SK-N-SH (cell line): ENCODE data around the gene SPON2. TPM values are rescaled to one million over a fixed set of nuclear protein-coding genes. Genes with fewer than 3 reads are reported as not detected.

Source experiments
- CTCF ChIA-PET: fragments of 300-600, 350-600 bp; formaldehyde crosslinking; extraction: SDS; loops from one replicate; lab custom pipeline; 2021; lab: Yijun Ruan, JAX
- POLR2A ChIA-PET: fragments of 350-600 bp; sonication (Branson Sonifier 250); formaldehyde crosslinking; extraction: SDS; loops from one replicate; lab custom pipeline; 2020; ENCODE audit warnings: antibody characterized with exemption, inconsistent platforms; lab: Yijun Ruan, JAX
- DNase-seq: peaks from one replicate; pipeline ENCODE4 v3.0.0; 2012
- H2AFZ ChIP-seq: fragments of 200-600 bp; sonication (generic); 2 replicates; pipeline ENCODE4 v1.8.1; 2016; ENCODE audit warnings: antibody characterized with exemption, mild to moderate bottlenecking, low read depth
- H3F3A ChIP-seq: fragments of 200-600 bp; sonication (generic); replicated peaks from 2 replicates; pipeline ENCODE3; 2016; ENCODE audit warnings: antibody characterized with exemption, mild to moderate bottlenecking; ENCODE audit not compliant: insufficient read depth
- H3K27ac ChIP-seq, 2 experiments: fragments of 200-500 bp in 1 of 2; fragments of 200-600 bp in 1 of 2; sonication (Bioruptor generic) in 1 of 2; sonication (generic), shearing (Covaris generic) in 1 of 2; 2 replicates each; pipeline versions ENCODE4 v1.5.1 to v1.6.1; 2014 to 2016; ENCODE audit warnings: low read depth in 2 of 2, inconsistent platforms in 1 of 2, low read length in 1 of 2, mild to moderate bottlenecking in 1 of 2, mixed read lengths in 1 of 2
- H3K27me3 ChIP-seq: fragments of 200-600 bp; sonication (generic), shearing (Covaris generic); 2 replicates; pipeline ENCODE4 v1.6.1; 2016; ENCODE audit warnings: mixed run types; ENCODE audit not compliant: insufficient read depth
- H3K36me3 ChIP-seq, 2 experiments: fragments of 200-500 bp in 1 of 2; fragments of 200-600 bp in 1 of 2; sonication (Bioruptor generic) in 1 of 2; sonication (generic) in 1 of 2; replicated peaks in 1 of 2; 2 replicates each; pipeline versions ENCODE3 to v1.5.1; 2014 to 2016; ENCODE audit warnings: low read length in 1 of 2, mild to moderate bottlenecking in 1 of 2; ENCODE audit not compliant: insufficient read depth in 2 of 2, control insufficient read depth in 1 of 2
- H3K4me1 ChIP-seq, 2 experiments: fragments of 200-500 bp in 1 of 2; fragments of 200-600 bp in 1 of 2; sonication (Bioruptor generic) in 1 of 2; sonication (generic), shearing (Covaris generic) in 1 of 2; 2 replicates each; pipeline versions ENCODE4 v1.5.1 to v1.6.1; 2014 to 2016; ENCODE audit warnings: low read depth in 1 of 2, low read length in 1 of 2, mixed run types in 1 of 2; ENCODE audit not compliant: insufficient read depth in 2 of 2, control insufficient read depth in 1 of 2
- H3K4me2 ChIP-seq: fragments of 200-600 bp; sonication (generic), shearing (Covaris generic); 2 replicates; pipeline ENCODE4 v1.6.1; 2017; ENCODE audit warnings: mixed run types
- H3K4me3 ChIP-seq, 2 experiments: fragments of 200-500 bp in 1 of 2; fragments of 200-600 bp in 1 of 2; sonication (Bioruptor generic) in 1 of 2; sonication (generic), shearing (Covaris generic) in 1 of 2; 2 replicates each; pipeline versions ENCODE4 v1.5.1 to v1.8.1; 2014 to 2016; ENCODE audit warnings: low read depth in 2 of 2, inconsistent platforms in 1 of 2, low read length in 1 of 2, mild to moderate bottlenecking in 1 of 2, mixed read lengths in 1 of 2, moderate library complexity in 1 of 2
- H3K79me2 ChIP-seq: fragments of 200-600 bp; sonication (generic); 2 replicates; pipeline ENCODE4 v1.8.1; 2017; ENCODE audit warnings: mild to moderate bottlenecking; ENCODE audit not compliant: insufficient read depth
- H3K9ac ChIP-seq: fragments of 200-600 bp; sonication (generic); 2 replicates; pipeline ENCODE4 v1.6.1; 2017; ENCODE audit warnings: mixed run types
- H3K9me2 ChIP-seq: fragments of 200-600 bp; sonication (generic); 2 replicates; pipeline ENCODE4 v1.6.1; 2017; ENCODE audit warnings: mixed run types
- H3K9me3 ChIP-seq: fragments of 200-600 bp; sonication (generic); 2 replicates; pipeline ENCODE4 v1.6.1; 2017; ENCODE audit warnings: mixed run types, mild to moderate bottlenecking, moderate library complexity
- H4K20me1 ChIP-seq: fragments of 200-600 bp; sonication (generic); 2 replicates; pipeline ENCODE4 v1.6.1; 2017; ENCODE audit warnings: mild to moderate bottlenecking, mixed run types; ENCODE audit not compliant: insufficient read depth
- ELF1 ChIP-seq: IDR thresholded peaks from 2 replicates; pipeline ENCODE4 v1.4.0; 2012
- EZH2phosphoT487 ChIP-seq: fragments of 200-600 bp; sonication (generic); IDR thresholded peaks from 2 replicates; pipeline ENCODE4 v1.6.1; 2017; ENCODE audit warnings: low read depth, mixed run types, mild to moderate bottlenecking, antibody characterized with exemption, moderate library complexity, borderline replicate concordance
- FOXJ3 ChIP-seq: sonication (generic); formaldehyde crosslinking; IDR thresholded peaks from 2 replicates; pipeline ENCODE4 v1.5.1; 2020; ENCODE audit warnings: mild to moderate bottlenecking, missing genetic modification reagents
- FOXM1 ChIP-seq: IDR thresholded peaks from 2 replicates; pipeline ENCODE4 v1.4.0; 2012; ENCODE audit warnings: low read depth, mild to moderate bottlenecking
- MXI1 ChIP-seq: IDR thresholded peaks from 2 replicates; pipeline ENCODE4 v1.6.1; 2012; ENCODE audit warnings: mild to moderate bottlenecking, low read depth, low read length, improper control_type of control experiment
- NFIC ChIP-seq: IDR thresholded peaks from 2 replicates; pipeline ENCODE4 v1.4.0; 2012; ENCODE audit warnings: borderline replicate concordance
- POLR2AphosphoS5 ChIP-seq: IDR thresholded peaks from 2 replicates; pipeline ENCODE4 v1.6.1; 2012; ENCODE audit warnings: low read depth, low read length
- RAD21 ChIP-seq: IDR thresholded peaks from 2 replicates; pipeline ENCODE4 v1.6.1; 2012; ENCODE audit warnings: mild to moderate bottlenecking, low read length
- RCOR1 ChIP-seq: fragments of 150-350 bp; IDR thresholded peaks from 2 replicates; pipeline ENCODE4 v1.6.1; 2017; ENCODE audit warnings: antibody characterized with exemption, low read length
- RFX5 ChIP-seq: IDR thresholded peaks from 2 replicates; pipeline ENCODE4 v1.6.1; 2012; ENCODE audit warnings: mild to moderate bottlenecking, improper control_type of control experiment, low read length
- RXRA ChIP-seq: IDR thresholded peaks from 2 replicates; pipeline ENCODE4 v1.4.0; 2012; ENCODE audit warnings: low read depth, mild to moderate bottlenecking, borderline replicate concordance
- SIN3A ChIP-seq: IDR thresholded peaks from 2 replicates; pipeline ENCODE4 v1.6.1; 2012; ENCODE audit warnings: low read depth, mild to moderate bottlenecking, low read length, moderate library complexity, borderline replicate concordance
- TAF1 ChIP-seq: IDR thresholded peaks from 2 replicates; pipeline ENCODE4 v1.6.1; 2012; ENCODE audit warnings: low read depth, mild to moderate bottlenecking, low read length, moderate library complexity, borderline replicate concordance
- TCF12 ChIP-seq: IDR thresholded peaks from 2 replicates; pipeline ENCODE4 v1.4.0; 2012
- TEAD4 ChIP-seq: IDR thresholded peaks from 2 replicates; pipeline ENCODE4 v1.4.0; 2012; ENCODE audit warnings: mild to moderate bottlenecking, borderline replicate concordance; ENCODE audit not compliant: insufficient read depth
- WGBS: methylation state at CpG from one replicate; pipeline ENCODE4 v1.1.6; 2017; ENCODE audit warnings: low lambda C conversion rate; 5-methylcytosine and 5-hydroxymethylcytosine counted together
- polyA plus RNA-seq, 3 experiments: library from polyadenylated mRNA; depleted of rRNA; stranded (reverse); fragments of >200 nt; gene quantifications; 2 replicates each; pipeline ENCODE4 v1.2.3, GENCODE V29; 2012
- TF ChIP-seq, protein P1 (sequence below): IDR thresholded peaks from 2 replicates; pipeline ENCODE4 v1.4.0; 2012; ENCODE audit warnings: low read depth
- TF ChIP-seq, protein P2 (sequence below): IDR thresholded peaks from 2 replicates; pipeline ENCODE4 v1.6.1; 2012; ENCODE audit warnings: mild to moderate bottlenecking, low read depth, low read length, moderate library complexity
- TF ChIP-seq, protein P3 (sequence below): fragments of 150-350 bp; IDR thresholded peaks from 2 replicates; pipeline ENCODE4 v1.6.1; 2016; ENCODE audit warnings: mild to moderate bottlenecking, low read depth, low read length
- TF ChIP-seq, protein P4 (sequence below): fragments of 150-350 bp; IDR thresholded peaks from 2 replicates; pipeline ENCODE4 v1.6.1; 2017; ENCODE audit warnings: antibody characterized with exemption, low read length, low read depth, borderline replicate concordance
- TF ChIP-seq, protein P5 (sequence below): IDR thresholded peaks from 2 replicates; pipeline ENCODE4; 2012
- TF ChIP-seq, protein P6 (sequence below): fragments of 200-600 bp; sonication (generic); IDR thresholded peaks from 2 replicates; pipeline ENCODE4 v1.6.1; 2017; ENCODE audit warnings: antibody characterized with exemption, mild to moderate bottlenecking, moderate library complexity
- TF ChIP-seq, protein P7 (sequence below): IDR thresholded peaks from 2 replicates; pipeline ENCODE4 v1.4.0; 2012; ENCODE audit warnings: low read depth, borderline replicate concordance

Gene SPON2
- polyA plus RNA-seq, 1 of the 3 experiments (the other 2 are of a cell fraction): 11.4 TPM

DNA sequence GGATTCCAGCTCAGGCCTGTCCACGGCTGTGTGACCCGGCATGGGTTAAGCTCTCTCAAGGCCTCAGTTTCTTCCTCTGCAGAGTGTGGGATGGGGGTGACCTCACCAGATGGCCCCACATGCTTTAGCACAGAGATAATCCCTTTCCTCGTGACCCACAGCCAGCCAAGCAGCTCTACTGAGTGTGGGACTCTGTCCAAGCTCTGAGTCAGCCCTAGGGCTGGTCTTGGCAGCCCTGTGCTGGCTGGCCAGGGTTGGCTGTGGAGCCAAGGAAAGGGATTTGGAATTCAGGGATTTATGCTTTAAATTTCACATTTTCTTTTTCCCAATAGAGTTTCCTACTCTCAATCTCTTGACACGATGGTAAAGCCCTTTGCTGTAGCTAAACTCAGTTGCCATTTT, 19.7 kb upstream of the SPON2 start:
- Histone ChIP-seq H3F3A (peaks cover 18% of the 10 kb centered on the region), H3K27me3 (no peaks in the 10 kb centered on the region), H3K4me2 (peak overlapping the region; percentile 51; the same call in 1 of the 2 replicates), H3K9me3 (no peaks in the 10 kb centered on the region), H3K9ac (peak overlapping the region; percentile 51; the same call in 1 of the 2 replicates), H3K79me2 (no peaks in the 10 kb centered on the region), H4K20me1 (no peaks in the 10 kb centered on the region), H3K4me3 (no peak overlapping the region; a peak in 1 of 4 replicates), H3K27ac (peak overlapping the region; percentile 80 to 89), H3K9me2 (no peaks in the 10 kb centered on the region), H2AFZ (peak overlapping the region; percentile 64; the same call in 1 of the 2 replicates), H3K4me1 (peaks cover 14 to 28% of the 10 kb centered on the region in 2 experiments; a peak in 3 of 4 replicates), H3K36me3 (peaks cover 0 to 3% of the 10 kb centered on the region in 2 experiments)
- DNase-seq: peak; percentile 57
- 0% methylated on average over 1 of the region's 4 CpGs for WGBS
- CTCF ChIA-PET: interaction anchor here (0.6 to 1.3 kb wide), 4 partner anchors 24 to 154 kb away, joined by 3 read pairs; no protein-coding TSS in a partner anchor
- POLR2A ChIA-PET: interaction anchor here (0.6 to 1.0 kb wide), 3 partner anchors 8 to 13 kb away, joined by 3 read pairs; no protein-coding TSS in a partner anchor
- TF ChIP-seq, protein P1, sequence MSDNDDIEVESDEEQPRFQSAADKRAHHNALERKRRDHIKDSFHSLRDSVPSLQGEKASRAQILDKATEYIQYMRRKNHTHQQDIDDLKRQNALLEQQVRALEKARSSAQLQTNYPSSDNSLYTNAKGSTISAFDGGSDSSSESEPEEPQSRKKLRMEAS: peak; percentile 95
- 0 out of 2 replicates have a peak, but pooled peaks have one; percentile 9 for TF ChIP-seq TEAD4
- TF ChIP-seq, protein P2, sequence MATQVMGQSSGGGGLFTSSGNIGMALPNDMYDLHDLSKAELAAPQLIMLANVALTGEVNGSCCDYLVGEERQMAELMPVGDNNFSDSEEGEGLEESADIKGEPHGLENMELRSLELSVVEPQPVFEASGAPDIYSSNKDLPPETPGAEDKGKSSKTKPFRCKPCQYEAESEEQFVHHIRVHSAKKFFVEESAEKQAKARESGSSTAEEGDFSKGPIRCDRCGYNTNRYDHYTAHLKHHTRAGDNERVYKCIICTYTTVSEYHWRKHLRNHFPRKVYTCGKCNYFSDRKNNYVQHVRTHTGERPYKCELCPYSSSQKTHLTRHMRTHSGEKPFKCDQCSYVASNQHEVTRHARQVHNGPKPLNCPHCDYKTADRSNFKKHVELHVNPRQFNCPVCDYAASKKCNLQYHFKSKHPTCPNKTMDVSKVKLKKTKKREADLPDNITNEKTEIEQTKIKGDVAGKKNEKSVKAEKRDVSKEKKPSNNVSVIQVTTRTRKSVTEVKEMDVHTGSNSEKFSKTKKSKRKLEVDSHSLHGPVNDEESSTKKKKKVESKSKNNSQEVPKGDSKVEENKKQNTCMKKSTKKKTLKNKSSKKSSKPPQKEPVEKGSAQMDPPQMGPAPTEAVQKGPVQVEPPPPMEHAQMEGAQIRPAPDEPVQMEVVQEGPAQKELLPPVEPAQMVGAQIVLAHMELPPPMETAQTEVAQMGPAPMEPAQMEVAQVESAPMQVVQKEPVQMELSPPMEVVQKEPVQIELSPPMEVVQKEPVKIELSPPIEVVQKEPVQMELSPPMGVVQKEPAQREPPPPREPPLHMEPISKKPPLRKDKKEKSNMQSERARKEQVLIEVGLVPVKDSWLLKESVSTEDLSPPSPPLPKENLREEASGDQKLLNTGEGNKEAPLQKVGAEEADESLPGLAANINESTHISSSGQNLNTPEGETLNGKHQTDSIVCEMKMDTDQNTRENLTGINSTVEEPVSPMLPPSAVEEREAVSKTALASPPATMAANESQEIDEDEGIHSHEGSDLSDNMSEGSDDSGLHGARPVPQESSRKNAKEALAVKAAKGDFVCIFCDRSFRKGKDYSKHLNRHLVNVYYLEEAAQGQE: no peak
- peak; percentile 98 for TF ChIP-seq NFIC
- TF ChIP-seq, protein P3, sequence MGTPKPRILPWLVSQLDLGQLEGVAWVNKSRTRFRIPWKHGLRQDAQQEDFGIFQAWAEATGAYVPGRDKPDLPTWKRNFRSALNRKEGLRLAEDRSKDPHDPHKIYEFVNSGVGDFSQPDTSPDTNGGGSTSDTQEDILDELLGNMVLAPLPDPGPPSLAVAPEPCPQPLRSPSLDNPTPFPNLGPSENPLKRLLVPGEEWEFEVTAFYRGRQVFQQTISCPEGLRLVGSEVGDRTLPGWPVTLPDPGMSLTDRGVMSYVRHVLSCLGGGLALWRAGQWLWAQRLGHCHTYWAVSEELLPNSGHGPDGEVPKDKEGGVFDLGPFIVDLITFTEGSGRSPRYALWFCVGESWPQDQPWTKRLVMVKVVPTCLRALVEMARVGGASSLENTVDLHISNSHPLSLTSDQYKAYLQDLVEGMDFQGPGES: no peak
- TF ChIP-seq TAF1: no peak
- TF ChIP-seq, protein P4, sequence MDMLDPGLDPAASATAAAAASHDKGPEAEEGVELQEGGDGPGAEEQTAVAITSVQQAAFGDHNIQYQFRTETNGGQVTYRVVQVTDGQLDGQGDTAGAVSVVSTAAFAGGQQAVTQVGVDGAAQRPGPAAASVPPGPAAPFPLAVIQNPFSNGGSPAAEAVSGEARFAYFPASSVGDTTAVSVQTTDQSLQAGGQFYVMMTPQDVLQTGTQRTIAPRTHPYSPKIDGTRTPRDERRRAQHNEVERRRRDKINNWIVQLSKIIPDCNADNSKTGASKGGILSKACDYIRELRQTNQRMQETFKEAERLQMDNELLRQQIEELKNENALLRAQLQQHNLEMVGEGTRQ: no peak
- TF ChIP-seq POLR2AphosphoS5: peak; percentile 22; the same call in 1 of the 2 replicates
- TF ChIP-seq RCOR1: 0 out of 2 replicates have a peak, but pooled peaks have one; percentile 31
- TF ChIP-seq, protein P5, sequence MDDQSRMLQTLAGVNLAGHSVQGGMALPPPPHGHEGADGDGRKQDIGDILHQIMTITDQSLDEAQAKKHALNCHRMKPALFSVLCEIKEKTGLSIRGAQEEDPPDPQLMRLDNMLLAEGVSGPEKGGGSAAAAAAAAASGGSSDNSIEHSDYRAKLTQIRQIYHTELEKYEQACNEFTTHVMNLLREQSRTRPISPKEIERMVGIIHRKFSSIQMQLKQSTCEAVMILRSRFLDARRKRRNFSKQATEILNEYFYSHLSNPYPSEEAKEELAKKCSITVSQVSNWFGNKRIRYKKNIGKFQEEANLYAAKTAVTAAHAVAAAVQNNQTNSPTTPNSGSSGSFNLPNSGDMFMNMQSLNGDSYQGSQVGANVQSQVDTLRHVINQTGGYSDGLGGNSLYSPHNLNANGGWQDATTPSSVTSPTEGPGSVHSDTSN: peak; percentile 15; the same call in 1 of the 2 replicates
- no peak for TF ChIP-seq MXI1
- TF ChIP-seq ELF1: no peak
- TF ChIP-seq SIN3A: 0 out of 2 replicates have a peak, but pooled peaks have one; percentile 20
- TF ChIP-seq, protein P6, sequence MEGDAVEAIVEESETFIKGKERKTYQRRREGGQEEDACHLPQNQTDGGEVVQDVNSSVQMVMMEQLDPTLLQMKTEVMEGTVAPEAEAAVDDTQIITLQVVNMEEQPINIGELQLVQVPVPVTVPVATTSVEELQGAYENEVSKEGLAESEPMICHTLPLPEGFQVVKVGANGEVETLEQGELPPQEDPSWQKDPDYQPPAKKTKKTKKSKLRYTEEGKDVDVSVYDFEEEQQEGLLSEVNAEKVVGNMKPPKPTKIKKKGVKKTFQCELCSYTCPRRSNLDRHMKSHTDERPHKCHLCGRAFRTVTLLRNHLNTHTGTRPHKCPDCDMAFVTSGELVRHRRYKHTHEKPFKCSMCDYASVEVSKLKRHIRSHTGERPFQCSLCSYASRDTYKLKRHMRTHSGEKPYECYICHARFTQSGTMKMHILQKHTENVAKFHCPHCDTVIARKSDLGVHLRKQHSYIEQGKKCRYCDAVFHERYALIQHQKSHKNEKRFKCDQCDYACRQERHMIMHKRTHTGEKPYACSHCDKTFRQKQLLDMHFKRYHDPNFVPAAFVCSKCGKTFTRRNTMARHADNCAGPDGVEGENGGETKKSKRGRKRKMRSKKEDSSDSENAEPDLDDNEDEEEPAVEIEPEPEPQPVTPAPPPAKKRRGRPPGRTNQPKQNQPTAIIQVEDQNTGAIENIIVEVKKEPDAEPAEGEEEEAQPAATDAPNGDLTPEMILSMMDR: no peak
- TF ChIP-seq FOXM1: no peak
- TF ChIP-seq FOXJ3 (CRISPR knock-in tag): no peak
- peak; percentile 84 for TF ChIP-seq TCF12
- no peak for TF ChIP-seq RAD21
- TF ChIP-seq, protein P7, sequence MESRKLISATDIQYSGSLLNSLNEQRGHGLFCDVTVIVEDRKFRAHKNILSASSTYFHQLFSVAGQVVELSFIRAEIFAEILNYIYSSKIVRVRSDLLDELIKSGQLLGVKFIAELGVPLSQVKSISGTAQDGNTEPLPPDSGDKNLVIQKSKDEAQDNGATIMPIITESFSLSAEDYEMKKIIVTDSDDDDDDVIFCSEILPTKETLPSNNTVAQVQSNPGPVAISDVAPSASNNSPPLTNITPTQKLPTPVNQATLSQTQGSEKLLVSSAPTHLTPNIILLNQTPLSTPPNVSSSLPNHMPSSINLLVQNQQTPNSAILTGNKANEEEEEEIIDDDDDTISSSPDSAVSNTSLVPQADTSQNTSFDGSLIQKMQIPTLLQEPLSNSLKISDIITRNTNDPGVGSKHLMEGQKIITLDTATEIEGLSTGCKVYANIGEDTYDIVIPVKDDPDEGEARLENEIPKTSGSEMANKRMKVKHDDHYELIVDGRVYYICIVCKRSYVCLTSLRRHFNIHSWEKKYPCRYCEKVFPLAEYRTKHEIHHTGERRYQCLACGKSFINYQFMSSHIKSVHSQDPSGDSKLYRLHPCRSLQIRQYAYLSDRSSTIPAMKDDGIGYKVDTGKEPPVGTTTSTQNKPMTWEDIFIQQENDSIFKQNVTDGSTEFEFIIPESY: no peak
- TF ChIP-seq RFX5: no peak
- peak; percentile 61; the same call in 1 of the 2 replicates for TF ChIP-seq RXRA
- TF ChIP-seq EZH2phosphoT487: no peak
